Measurements from ENCODE around the gene GPR146. TPM values are rescaled to one million over a fixed set of nuclear protein-coding genes. Genes with fewer than 3 reads are reported as not detected.

Gene GPR146
- total and polyA plus RNA-seq, 2 experiments from 2014 or later: 4.3 to 9.7 TPM

- no peak for DNase-seq
- H3K27me3 ChIP-seq (replicated peaks; ENCODE audit: insufficient read depth): no peaks in the 10 kb centered on the region
- H3K9me3 ChIP-seq (ENCODE audit: low read depth): no peaks in the 10 kb centered on the region
- peaks cover 3% of the 10 kb centered on the region; the same call in 1 of the 2 replicates for H3K79me2 ChIP-seq (ENCODE audit: insufficient read depth)
- no peaks in the 10 kb centered on the region for H3K36me3 ChIP-seq (ENCODE audit: low read depth)
- H2AFZ ChIP-seq: no peak overlapping the region
- H3K4me3 ChIP-seq: no peak overlapping the region
- H3K9ac ChIP-seq: no peak overlapping the region
- no peaks in the 10 kb centered on the region for H3K4me1 ChIP-seq (ENCODE audit: insufficient read depth)
- H3K9me2 ChIP-seq (ENCODE audit: insufficient read depth): no peaks in the 10 kb centered on the region
- WGBS, 2 experiments (ENCODE audit: low coverage in 1 of 2, low lambda C conversion rate in 2 of 2, missing lambda C conversion rate in 2 of 2): 92 to 97% methylated on average over 25 to 30 of the region's 30 CpGs
- no peak overlapping the region for H3K4me2 ChIP-seq (ENCODE audit: unreplicated experiment)
- H3K27ac ChIP-seq: no peak overlapping the region
- H3F3A ChIP-seq (ENCODE audit: insufficient read depth): no peaks in the 10 kb centered on the region
- no peak for TF ChIP-seq EZH2phosphoT487 (IDR thresholded peaks at IDR 0.05; ENCODE audit: insufficient read depth, low read depth)
- no peak for TF ChIP-seq EZH2 (IDR thresholded peaks at IDR 0.05; ENCODE audit: insufficient read depth, poor library complexity, severe bottlenecking)
- no peaks in the 10 kb centered on the region for H4K20me1 ChIP-seq (ENCODE audit: insufficient read depth)
- in situ Hi-C loops (cut with MboI): no loop called here
Observed at GRCh38 chr7:1012716-1013095, 31.6 kb upstream of the GPR146 start.

GRCh38 chr7:1013581-1013980, 30.8 kb upstream of the GPR146 start:
- in situ Hi-C loops (cut with MboI): no loop called here
- DNase-seq: no peak
- TF ChIP-seq EZH2 (IDR thresholded peaks at IDR 0.05; ENCODE audit: insufficient read depth, poor library complexity, severe bottlenecking) (no peak), EZH2phosphoT487 (IDR thresholded peaks at IDR 0.05; ENCODE audit: insufficient read depth, low read depth) (no peak)
- Histone ChIP-seq H3K79me2 (ENCODE audit: insufficient read depth) (peaks cover 3% of the 10 kb centered on the region; the same call in 1 of the 2 replicates), H3K4me3 (no peak overlapping the region), H3K36me3 (ENCODE audit: low read depth) (no peaks in the 10 kb centered on the region), H3K9me2 (ENCODE audit: insufficient read depth) (no peaks in the 10 kb centered on the region), H3F3A (ENCODE audit: insufficient read depth) (no peaks in the 10 kb centered on the region), H3K4me2 (ENCODE audit: unreplicated experiment) (no peak overlapping the region), H4K20me1 (ENCODE audit: insufficient read depth) (no peaks in the 10 kb centered on the region), H3K4me1 (ENCODE audit: insufficient read depth) (no peaks in the 10 kb centered on the region), H3K9me3 (ENCODE audit: low read depth) (no peaks in the 10 kb centered on the region), H2AFZ (no peak overlapping the region), H3K27me3 (replicated peaks; ENCODE audit: insufficient read depth) (no peaks in the 10 kb centered on the region), H3K27ac (no peak overlapping the region), H3K9ac (no peak overlapping the region)
- 71 to 72% methylated on average over 9 to 11 of the region's 11 CpGs for WGBS, 2 experiments (ENCODE audit: low coverage in 1 of 2, low lambda C conversion rate in 2 of 2, missing lambda C conversion rate in 2 of 2)

DNA sequence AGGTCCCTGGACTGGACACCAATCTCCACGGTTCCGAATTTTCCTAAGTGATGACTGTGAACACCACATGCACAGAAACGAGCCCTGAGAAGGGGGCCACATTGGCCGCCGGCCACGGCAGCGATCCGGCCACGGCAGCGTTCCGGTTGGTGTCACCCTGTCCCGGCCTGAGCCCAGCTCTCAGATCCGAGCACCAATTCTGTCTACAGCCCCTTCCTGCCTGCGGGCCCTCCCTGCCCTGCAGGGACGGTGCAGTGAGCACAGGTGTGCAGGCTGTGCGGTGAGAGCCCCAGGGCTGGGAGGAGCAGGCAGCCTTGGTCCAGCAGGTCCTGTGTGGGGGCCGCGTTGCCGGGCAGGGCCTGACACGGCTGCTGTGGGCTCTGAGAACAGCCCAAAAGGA, 29.7 kb upstream of the GPR146 start:
- no peak for TF ChIP-seq EZH2phosphoT487 (IDR thresholded peaks at IDR 0.05; ENCODE audit: insufficient read depth, low read depth)
- TF ChIP-seq EZH2 (IDR thresholded peaks at IDR 0.05; ENCODE audit: insufficient read depth, poor library complexity, severe bottlenecking): no peak
- H3K27ac ChIP-seq: no peak overlapping the region
- no peaks in the 10 kb centered on the region for H3K9me3 ChIP-seq (ENCODE audit: low read depth)
- no peaks in the 10 kb centered on the region for H3K9me2 ChIP-seq (ENCODE audit: insufficient read depth)
- no peaks in the 10 kb centered on the region for H3F3A ChIP-seq (ENCODE audit: insufficient read depth)
- no peaks in the 10 kb centered on the region for H3K4me1 ChIP-seq (ENCODE audit: insufficient read depth)
- H3K4me3 ChIP-seq: no peak overlapping the region
- DNase-seq: no peak
- 93 to 95% methylated on average over 20 of the region's 20 CpGs for WGBS, 2 experiments (ENCODE audit: low coverage in 1 of 2, low lambda C conversion rate in 2 of 2, missing lambda C conversion rate in 2 of 2)
- in situ Hi-C loops (cut with MboI): no loop called here
- no peaks in the 10 kb centered on the region for H3K36me3 ChIP-seq (ENCODE audit: low read depth)
- no peaks in the 10 kb centered on the region for H3K27me3 ChIP-seq (replicated peaks; ENCODE audit: insufficient read depth)
- no peak overlapping the region for H2AFZ ChIP-seq
- H3K9ac ChIP-seq: no peak overlapping the region
- no peaks in the 10 kb centered on the region for H4K20me1 ChIP-seq (ENCODE audit: insufficient read depth)
- H3K4me2 ChIP-seq (ENCODE audit: unreplicated experiment): no peak overlapping the region
- peaks cover 3% of the 10 kb centered on the region; the same call in 1 of the 2 replicates for H3K79me2 ChIP-seq (ENCODE audit: insufficient read depth)

GRCh38 chr7:1015196-1016121, 28.9 kb upstream of the GPR146 start:
- WGBS, 2 experiments (ENCODE audit: low coverage in 1 of 2, low lambda C conversion rate in 2 of 2, missing lambda C conversion rate in 2 of 2): 78 to 79% methylated on average over 25 to 27 of the region's 28 CpGs

More at GRCh38 chr7:1015196-1016121, 28.9 kb upstream of the GPR146 start:
- Histone ChIP-seq H3K36me3 (ENCODE audit: low read depth) (no peaks in the 10 kb centered on the region), H3K9me2 (ENCODE audit: insufficient read depth) (no peaks in the 10 kb centered on the region), H3K4me1 (ENCODE audit: insufficient read depth) (no peaks in the 10 kb centered on the region), H2AFZ (no peak overlapping the region), H3K4me2 (ENCODE audit: unreplicated experiment) (no peak overlapping the region), H3K27ac (no peak overlapping the region), H3K79me2 (ENCODE audit: insufficient read depth) (peaks cover 3% of the 10 kb centered on the region; the same call in 1 of the 2 replicates), H4K20me1 (ENCODE audit: insufficient read depth) (no peaks in the 10 kb centered on the region), H3K9me3 (ENCODE audit: low read depth) (no peaks in the 10 kb centered on the region), H3K4me3 (no peak overlapping the region), H3K9ac (no peak overlapping the region), H3F3A (ENCODE audit: insufficient read depth) (no peaks in the 10 kb centered on the region), H3K27me3 (replicated peaks; ENCODE audit: insufficient read depth) (no peaks in the 10 kb centered on the region)
- no peak for DNase-seq
- TF ChIP-seq EZH2phosphoT487 (IDR thresholded peaks at IDR 0.05; ENCODE audit: insufficient read depth, low read depth) (no peak), EZH2 (IDR thresholded peaks at IDR 0.05; ENCODE audit: insufficient read depth, poor library complexity, severe bottlenecking) (no peak)
- in situ Hi-C loops (cut with MboI): no loop called here

All from GM23248 (cell line).